ENCODE results near the gene FMN2. TPM values are rescaled to one million over a fixed set of nuclear protein-coding genes. Genes with fewer than 3 reads are reported as not detected.

FMN2 gene
- total RNA-seq, 4 donors from 2014 or later = 3.6 to 35.5 (median 5.6) TPM

DNA sequence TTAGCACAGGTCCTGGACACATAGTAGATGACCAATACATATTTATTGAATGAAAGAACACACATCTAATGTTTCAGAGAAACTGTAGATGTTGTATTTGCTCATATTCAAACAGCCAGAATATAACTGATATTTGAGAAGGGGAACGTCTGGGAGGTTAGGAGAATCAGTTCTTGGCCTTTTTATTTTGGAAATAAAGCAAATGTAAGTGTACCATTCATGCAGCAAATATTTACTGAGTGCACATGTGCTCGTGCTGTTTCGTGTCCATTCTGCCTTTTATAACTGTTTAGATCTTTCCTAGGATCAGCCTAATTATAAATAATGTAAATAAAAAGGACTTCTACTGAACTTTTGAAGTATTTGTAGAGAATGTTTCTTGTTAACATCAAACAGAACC, 416.5 kb downstream of the FMN2 start:
- intact Hi-C loops (cut with DNase I; ENCODE audit: low total_unique reads) (no loop called here), in situ Hi-C loops (cut with MboI; ENCODE audit: low pct_ligation_motif_present in 1 of 4, low pct_unique_long_range_greater_than_20kb in 1 of 4, low sequenced_read_pairs in 3 of 4) (no loop called here)
- Histone ChIP-seq H3K4me3 (no peak overlapping the region), H3K27ac (no peak overlapping the region), H3K36me3 (no peaks in the 10 kb centered on the region), H3K9me3 (no peaks in the 10 kb centered on the region), H3K27me3 (no peaks in the 10 kb centered on the region), H3K4me1 (no peaks in the 10 kb centered on the region)
- whole genome bisulfite sequencing, 2 donors (ENCODE audit: low coverage in 1 of 2) = 24 to 32% methylated on average over 3 of the region's 3 CpGs
- no peak for DNase-seq
- no peak for TF ChIP-seq EP300 (IDR thresholded peaks at IDR 0.05; ENCODE audit: low read depth)
- no peak for TF ChIP-seq POLR2AphosphoS5 (IDR thresholded peaks at IDR 0.05)
- TF ChIP-seq, protein P1, sequence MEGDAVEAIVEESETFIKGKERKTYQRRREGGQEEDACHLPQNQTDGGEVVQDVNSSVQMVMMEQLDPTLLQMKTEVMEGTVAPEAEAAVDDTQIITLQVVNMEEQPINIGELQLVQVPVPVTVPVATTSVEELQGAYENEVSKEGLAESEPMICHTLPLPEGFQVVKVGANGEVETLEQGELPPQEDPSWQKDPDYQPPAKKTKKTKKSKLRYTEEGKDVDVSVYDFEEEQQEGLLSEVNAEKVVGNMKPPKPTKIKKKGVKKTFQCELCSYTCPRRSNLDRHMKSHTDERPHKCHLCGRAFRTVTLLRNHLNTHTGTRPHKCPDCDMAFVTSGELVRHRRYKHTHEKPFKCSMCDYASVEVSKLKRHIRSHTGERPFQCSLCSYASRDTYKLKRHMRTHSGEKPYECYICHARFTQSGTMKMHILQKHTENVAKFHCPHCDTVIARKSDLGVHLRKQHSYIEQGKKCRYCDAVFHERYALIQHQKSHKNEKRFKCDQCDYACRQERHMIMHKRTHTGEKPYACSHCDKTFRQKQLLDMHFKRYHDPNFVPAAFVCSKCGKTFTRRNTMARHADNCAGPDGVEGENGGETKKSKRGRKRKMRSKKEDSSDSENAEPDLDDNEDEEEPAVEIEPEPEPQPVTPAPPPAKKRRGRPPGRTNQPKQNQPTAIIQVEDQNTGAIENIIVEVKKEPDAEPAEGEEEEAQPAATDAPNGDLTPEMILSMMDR (IDR thresholded peaks at IDR 0.05) = no peak
- no peak for TF ChIP-seq POLR2A (IDR thresholded peaks at IDR 0.05)

DNA sequence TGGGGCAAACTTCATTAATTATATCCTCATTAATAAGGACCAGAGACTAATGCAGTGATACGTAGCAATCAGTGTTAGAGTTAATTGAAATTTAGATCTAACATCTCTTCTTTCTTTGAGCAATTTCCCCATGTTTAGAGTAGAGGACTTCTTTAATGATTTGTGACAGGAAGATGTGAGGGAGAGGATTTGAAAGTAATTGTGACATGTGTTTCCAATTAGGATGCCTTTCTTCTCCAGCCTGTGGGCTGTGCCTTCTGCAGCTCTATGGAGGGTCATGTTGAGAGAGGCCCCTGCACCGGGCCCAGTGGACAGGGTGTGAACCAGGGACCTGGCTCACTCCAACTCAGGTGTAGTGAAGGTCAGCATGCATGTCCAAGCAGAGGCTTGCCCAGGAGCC, 417.3 kb downstream of the FMN2 start:
- 66 to 82% methylated on average over 1 to 2 of the region's 2 CpGs for WGBS, 2 donors (ENCODE audit: low coverage in 1 of 2)
- Histone ChIP-seq H3K9me3 (no peaks in the 10 kb centered on the region), H3K27ac (no peak overlapping the region), H3K27me3 (no peaks in the 10 kb centered on the region), H3K36me3 (no peaks in the 10 kb centered on the region), H3K4me3 (no peak overlapping the region), H3K4me1 (no peaks in the 10 kb centered on the region)
- in situ Hi-C loops (cut with MboI; ENCODE audit: low pct_ligation_motif_present in 1 of 4, low pct_unique_long_range_greater_than_20kb in 1 of 4, low sequenced_read_pairs in 3 of 4) (no loop called here), intact Hi-C loops (cut with DNase I; ENCODE audit: low total_unique reads) (no loop called here)
- DNase-seq = no peak
- TF ChIP-seq POLR2A (IDR thresholded peaks at IDR 0.05) = no peak
- no peak for TF ChIP-seq EP300 (IDR thresholded peaks at IDR 0.05; ENCODE audit: low read depth)
- TF ChIP-seq, protein P1 (IDR thresholded peaks at IDR 0.05) = no peak
- no peak for TF ChIP-seq POLR2AphosphoS5 (IDR thresholded peaks at IDR 0.05)

DNA sequence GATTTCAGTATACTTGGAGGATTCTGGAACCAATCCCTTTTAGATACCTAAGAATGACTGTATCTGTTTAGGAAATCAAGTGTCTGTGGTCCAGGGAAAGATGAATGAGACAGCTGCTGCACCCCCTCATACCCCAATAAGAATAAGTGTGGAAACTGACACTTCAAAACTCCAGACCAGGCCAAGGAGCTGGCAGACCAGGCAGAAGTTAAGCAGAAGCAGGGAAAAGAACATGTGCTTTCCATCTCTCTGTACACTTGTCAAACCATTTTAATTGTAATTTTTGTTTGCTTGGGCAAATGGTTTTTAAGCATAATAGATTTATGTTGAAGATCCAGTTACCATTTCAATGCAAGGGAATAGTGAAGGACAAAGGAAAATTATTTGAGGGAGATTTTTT, 420.1 kb downstream of the FMN2 start:
- no peak overlapping the region for H3K4me3 ChIP-seq

DNA sequence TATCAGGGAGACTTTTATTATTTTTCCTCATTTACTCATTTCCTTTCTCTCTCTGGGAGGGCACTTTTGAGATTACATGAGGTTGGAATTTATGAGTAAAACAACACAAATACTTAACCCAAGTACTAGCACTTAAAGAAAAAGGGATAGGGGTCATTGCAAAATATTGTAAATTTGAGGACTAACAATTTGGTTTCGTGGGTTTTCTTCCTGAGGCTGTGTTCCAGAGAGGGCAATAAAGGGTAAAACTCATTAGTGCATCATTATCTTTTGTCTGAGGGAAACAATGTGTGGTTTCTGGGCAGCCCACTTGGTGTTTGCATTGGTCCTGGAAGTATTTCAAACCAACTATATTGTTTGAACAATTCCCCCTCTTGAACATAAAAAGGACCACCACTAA, 423.8 kb downstream of the FMN2 start:
- DNase-seq = no peak
- intact Hi-C loops (cut with DNase I; ENCODE audit: low total_unique reads) (no loop called here), in situ Hi-C loops (cut with MboI; ENCODE audit: low pct_ligation_motif_present in 1 of 4, low pct_unique_long_range_greater_than_20kb in 1 of 4, low sequenced_read_pairs in 3 of 4) (no loop called here)
- Histone ChIP-seq H3K27me3 (no peaks in the 10 kb centered on the region), H3K27ac (no peak overlapping the region), H3K9me3 (no peaks in the 10 kb centered on the region), H3K4me1 (no peaks in the 10 kb centered on the region), H3K36me3 (no peaks in the 10 kb centered on the region), H3K4me3 (no peak overlapping the region)
- TF ChIP-seq POLR2A (IDR thresholded peaks at IDR 0.05) = no peak
- no peak for TF ChIP-seq EP300 (IDR thresholded peaks at IDR 0.05; ENCODE audit: low read depth)
- TF ChIP-seq POLR2AphosphoS5 (IDR thresholded peaks at IDR 0.05) = no peak
- TF ChIP-seq, protein P1 (IDR thresholded peaks at IDR 0.05) = no peak
- 48 to 75% methylated on average over 1 of the region's 1 CpG for WGBS, 2 donors (ENCODE audit: low coverage in 1 of 2)

More for the DNA sequence above, 420.1 kb downstream of the FMN2 start:
- Histone ChIP-seq H3K4me1 (no peaks in the 10 kb centered on the region), H3K9me3 (no peaks in the 10 kb centered on the region), H3K36me3 (no peaks in the 10 kb centered on the region), H3K27me3 (no peaks in the 10 kb centered on the region), H3K27ac (no peak overlapping the region)
- TF ChIP-seq POLR2AphosphoS5 (IDR thresholded peaks at IDR 0.05) = peak; percentile 7 to 64 (median 20)
- TF ChIP-seq, protein P1 (IDR thresholded peaks at IDR 0.05) = no peak
- no peak for TF ChIP-seq POLR2A (IDR thresholded peaks at IDR 0.05)
- DNase-seq = no peak
- intact Hi-C loops (cut with DNase I; ENCODE audit: low total_unique reads) = no loop called here
- in situ Hi-C loops (cut with MboI; ENCODE audit: low pct_ligation_motif_present in 1 of 4, low pct_unique_long_range_greater_than_20kb in 1 of 4, low sequenced_read_pairs in 3 of 4) = no loop called here
